GM21423 (cell line): ENCODE results near the gene IFT20.
"Not testable (repeated sequence)": the region's sequence is repeated elsewhere in the genome, so short reads cannot be mapped to it uniquely, and the experiment has no call there.

ENCODE experiments used
- ATAC-seq: cut with Tn5 transposase; IDR thresholded peaks from one replicate; pipeline ENCODE4 v1.9.1; 2021; ENCODE audit warnings: mild to moderate bottlenecking, moderate library complexity; ENCODE audit not compliant: unreplicated experiment

Gene IFT20

DNA sequence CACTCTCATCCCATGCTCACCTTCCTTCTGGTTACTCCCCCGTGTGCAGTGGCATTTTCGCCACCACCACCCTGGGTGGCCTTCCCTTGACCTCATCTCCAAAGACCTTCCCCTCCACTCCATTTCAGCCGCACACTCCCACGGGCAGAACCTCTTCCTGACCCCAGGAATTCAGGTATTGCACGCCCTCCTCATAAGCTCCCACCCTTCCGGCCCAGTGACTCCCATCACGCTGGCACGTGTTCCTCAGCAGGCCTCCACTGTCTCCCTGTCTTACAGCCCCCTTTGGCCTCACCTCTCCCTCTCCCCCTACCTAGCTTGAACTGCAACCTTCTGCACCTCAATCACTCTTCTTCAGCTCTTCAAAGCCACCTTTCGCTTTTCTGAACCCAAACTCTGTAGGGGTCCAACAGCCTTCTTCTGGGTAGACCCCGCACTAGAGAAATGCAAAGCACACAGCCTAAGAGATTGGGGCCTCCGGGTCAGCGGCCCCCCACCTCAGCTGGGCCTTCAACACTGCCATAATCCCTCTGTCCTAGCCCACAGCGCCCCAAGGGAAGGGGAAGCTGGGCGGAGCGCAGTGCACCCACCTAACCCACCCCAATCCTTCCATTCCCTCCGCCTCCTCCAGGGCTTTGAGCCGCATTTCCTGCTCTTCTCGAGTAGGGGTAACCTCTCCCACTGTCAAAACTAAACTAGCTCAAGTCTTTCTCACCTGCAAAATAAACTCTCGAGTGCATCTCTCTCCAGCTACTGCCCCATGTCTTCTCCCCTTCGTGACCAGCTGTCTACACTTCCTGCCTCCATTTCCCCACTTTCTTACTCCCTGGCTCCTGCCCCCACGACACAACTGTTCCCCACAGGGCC is 17.9 kb downstream of the IFT20 start:
- no peak for ATAC-seq

DNA sequence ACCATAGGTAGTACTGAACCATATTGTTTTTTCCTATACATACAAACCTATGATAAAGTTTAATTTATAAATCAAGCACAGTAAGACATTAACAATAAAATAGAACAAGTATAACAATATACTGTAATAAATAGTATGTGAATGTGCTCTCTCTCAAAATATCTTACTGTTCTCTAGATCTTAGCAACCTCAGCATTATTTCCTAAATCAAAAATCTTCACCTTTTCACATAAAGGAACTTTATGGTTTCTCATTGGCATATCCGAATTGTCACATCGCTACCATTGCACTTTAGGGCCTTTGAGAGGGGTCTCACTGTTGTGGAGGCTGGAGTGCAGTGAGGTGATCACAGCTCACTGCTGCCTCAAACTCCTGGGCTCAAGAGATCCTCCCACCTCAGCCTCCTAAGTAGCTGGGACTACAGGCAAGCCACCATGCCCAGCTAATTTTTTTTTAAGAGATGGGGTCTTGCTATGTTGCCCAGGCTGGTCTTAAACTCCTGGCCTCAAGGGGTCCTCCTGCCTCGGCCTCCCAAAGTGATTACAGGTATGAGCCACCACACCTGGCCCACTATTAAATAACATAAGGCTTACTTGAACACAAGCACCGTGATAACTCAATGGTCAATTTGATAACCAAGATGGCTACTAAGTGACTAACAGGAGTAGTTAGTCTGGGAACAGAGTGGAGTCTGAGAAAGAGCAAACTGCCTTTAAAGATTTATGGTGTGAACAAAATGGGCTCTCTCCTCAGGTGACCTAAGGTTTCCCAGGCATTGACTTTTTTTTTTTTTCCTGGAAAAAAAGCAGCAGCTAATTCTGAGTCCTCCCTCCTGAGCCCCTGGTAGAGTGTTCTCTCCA is 19.2 kb downstream of the IFT20 start:
- no peak for ATAC-seq

DNA sequence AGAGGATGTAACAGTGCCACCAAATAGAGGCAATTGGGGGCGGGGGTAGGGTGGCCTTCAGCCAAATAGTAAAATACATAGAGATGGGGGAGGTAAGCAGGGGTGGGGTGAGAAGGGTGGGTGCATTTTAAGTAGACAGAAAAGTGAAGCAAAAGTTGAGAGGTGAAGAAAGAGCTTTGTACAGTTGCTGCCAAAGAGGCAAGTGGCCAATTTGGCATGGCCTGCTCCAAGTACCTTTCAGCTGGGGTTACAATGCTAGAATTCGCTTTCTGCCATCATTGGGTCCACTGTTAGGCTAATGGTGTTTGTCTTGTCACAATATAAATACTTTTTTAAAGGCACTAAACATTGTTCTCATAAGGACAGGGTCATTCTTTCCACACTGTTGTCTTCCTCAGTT is 21.4 kb downstream of the IFT20 start:
- no peak for ATAC-seq

DNA sequence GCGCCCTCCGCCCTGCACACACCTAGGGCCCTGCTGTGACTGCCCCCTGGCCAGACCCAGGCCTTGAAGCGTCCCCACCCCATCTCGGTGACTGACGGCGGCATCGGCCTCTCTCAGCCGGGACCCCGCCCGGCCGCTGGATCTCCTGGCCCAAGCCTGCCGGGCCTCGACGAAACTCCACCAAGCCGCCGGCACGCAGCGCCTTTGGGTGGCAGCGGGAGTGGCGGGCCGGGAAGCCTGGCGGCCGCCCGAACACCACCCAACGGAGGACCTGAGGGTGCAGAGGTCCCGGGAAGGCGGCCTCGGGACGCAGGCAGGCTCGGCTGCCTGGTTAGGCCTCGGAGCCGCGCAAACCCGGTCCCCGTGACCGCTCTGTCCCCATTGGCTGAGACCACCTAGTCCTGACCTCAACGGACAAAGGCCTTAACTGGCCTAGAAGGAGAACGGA is 28.3 kb downstream of the IFT20 start:
- ATAC-seq: no peak

DNA sequence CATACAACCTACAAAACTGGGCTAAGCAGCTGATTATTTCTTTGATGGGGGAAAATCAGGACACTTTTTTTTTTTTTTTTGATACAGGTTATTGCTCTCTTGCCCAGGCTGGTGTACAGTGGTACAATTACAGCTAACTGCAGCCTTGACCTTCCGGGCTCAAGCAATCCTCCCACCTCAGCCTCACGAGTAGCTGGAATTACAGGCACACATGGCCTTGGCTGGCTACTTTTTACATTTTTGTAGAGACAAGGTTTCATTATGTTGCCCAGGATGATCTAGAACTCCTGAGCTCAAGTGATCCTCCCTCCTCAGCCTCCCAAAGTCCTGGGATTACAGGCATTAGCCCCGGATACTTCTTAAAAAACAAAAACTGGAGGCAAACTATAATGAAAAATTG is 36.8 kb downstream of the IFT20 start:
- ATAC-seq: no peak

DNA sequence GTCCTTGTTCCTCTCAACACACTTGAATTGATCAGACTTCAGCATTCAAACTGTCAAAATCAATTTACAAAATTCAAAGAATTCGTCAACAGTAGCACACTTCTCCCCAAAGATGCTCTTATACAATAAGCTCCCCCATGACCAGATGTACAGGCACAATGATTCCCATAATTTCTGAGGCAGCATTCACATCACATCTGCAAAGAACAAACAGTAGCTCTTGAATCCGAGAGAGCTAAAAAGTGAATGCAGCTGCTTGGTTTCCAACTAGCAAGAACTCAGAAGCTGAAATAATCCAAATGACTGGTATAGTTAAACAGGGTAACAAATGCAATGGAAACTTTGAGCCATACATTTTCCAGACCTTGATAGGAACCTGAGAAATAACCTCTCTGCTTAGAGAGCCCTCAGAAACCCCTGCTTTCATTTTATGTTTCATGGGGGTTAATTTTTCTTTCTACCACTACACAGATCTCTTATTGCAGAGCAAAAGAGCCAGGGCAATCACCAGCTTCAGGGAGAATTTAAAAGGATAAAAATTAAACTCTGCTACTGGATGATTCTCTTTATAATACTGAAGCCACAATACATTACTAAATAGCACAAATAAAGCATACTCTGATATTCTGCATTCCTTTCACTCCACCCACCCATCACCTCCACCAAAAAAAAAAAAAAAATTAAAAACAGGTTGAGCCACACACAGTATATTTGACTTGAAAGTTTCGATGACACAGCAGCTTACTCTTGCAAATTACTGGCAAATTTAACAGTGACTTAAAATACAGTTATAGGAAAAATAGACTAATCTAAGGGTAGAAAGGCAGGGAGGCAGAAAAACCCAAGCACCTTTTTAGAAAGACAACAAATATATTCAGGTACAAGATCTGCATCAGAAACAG is 39.3 kb downstream of the IFT20 start:
- no peak for ATAC-seq

DNA sequence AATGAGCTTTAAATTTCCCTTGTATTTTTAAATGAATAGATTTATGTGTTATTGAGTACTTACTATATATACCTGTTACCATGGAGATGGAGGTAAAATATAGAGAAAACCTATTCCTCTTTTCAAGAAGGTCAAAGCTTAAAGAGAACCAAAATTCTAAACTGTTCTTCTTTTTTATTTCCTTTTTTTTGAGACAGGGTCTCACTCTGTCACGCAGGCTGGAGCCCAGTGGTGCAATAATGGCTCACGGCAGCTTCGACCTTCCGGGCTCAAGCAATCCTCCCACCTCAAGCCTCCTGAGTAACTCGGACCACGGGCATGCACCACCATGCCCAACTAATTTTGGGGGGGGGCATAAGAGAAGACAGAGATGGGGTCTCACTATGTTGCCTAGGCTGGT is 41.3 kb downstream of the IFT20 start:
- ATAC-seq: no peak

DNA sequence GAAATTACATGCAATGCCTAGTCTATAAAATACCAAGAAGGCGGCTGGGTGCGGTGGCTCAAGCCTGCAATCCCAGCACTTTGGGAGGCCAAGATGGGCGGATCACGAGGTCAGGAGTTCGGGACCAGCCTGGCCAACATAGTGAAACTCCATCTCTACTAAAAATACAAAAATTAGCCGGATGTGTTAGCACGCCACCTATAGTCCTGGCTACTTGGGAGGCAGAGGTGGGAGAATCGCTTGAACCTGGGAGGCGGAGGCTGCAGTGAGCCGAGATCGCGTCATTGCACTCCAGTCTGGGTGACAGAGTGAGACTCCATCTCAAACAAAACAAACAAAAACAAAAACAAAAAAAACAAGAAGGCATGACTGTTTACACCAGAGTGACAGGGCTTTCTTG is 42.4 kb downstream of the IFT20 start:
- not testable (repeated sequence) for ATAC-seq

DNA sequence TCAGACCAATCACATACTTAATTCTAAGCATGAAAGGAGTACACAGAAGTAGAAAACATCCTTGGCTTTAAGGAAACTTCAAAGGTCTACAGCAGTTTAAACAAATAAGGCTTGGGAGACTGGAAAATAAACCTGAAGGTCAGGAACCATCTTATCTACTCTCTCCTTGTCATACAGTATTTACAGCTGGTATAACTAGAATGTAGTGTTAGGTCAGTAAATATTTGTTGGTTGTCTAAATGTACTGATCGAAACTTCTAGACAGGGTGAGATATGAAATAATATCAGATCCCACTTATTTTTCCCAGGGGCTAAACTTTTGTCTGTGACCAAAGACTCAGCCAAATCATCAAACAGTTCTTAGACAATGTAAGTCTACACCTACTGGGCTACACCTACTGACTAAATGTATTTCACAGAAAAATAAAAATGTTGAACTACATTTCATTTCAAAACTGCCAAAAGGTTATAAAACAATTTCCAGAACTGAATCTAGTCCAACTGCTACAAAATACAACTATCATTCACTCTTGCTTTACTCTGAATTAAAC is 43.4 kb downstream of the IFT20 start:
- no peak for ATAC-seq

DNA sequence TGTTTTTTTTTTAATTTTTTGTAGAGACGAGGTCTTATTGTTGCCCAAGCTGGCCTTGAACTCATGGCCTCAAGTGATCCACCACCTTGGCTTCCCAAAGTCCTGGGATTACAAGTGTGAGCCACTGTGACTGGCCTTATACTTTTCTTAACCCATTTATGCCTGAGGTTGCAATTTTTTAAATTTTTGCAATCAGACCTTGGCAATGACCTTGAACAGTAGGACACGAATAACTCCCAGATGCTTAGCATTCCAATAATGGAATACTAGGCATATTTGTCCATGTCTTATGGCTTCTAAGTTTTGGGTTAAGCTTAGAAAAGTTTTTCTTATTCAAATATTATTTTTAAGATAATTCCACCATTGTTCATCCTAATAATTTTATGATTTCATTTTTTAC is 44.6 kb downstream of the IFT20 start:
- ATAC-seq: no peak

DNA sequence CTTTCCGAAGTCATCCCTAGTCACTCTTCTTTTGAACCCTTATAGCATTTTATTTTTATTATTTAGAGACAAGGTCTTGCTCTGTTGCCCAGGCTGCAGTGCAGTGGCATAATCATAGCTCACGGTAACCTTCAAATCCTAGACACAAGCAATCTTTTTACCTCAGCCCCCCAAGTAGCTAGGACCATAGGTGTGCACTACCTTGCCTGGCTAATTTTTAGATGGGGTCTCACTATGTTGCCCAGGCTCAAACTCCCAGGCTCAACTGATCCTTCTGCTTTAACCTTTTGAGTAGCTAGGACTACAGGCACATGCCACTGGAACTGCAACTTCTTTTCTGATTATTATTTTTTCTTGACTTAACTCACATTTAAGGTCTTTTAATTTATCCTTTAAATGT is 49.3 kb downstream of the IFT20 start:
- ATAC-seq: no peak

DNA sequence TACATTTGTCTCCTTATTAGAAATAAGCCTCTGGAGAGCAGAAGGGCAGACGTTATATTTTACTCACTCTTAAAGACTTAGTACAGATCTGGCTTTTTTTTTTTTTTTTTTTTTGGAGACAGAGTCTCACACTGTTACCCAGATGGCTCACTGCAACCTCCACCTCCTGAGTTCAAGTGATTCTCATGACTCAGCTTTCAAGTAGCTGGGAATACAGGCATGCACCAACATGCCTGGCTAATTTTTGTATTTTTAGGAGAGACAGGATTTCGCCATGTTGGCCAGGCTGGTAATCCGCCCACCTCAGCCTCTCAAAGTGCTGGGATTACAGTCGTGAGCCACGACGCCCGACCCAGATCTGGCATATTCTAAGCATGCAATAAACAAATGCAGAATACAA is 52.7 kb downstream of the IFT20 start:
- ATAC-seq: no peak

DNA sequence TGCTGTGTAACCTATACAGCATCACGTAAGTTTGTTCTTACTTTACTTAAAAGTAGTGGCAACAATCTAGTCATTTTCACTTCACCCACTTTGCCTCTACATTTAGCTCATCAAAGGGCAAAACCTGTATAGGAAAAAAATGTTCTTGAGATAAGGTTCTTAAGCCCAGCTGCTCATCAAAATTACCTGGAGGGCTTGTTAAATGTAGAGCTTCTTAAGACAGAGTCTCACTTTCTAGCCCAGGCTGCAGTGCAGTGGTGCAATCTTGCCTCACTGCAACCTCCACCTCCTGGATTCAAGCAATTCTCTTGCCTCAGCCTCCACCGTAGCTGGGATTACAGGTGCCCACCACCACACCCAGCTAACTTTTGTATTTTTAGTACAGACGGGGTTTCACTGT is 54.4 kb downstream of the IFT20 start:
- no peak for ATAC-seq

DNA sequence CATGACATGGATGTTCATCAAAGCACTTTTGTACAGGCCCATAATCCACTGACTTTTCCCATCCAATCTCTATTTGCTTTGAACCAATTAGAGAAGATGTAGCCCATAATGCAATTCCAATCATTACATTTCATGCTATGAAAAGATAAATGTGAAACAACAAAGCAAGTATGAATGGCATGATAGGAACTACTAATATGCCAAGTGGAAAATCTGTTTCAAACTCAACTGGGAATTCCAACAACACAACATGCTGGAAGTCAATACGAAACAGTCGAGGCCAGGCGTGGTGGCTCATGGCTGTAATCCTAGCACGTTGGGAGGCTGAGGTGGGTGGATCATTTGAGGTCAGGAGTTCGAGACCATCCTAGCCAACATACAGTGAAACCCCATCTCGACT is 55.9 kb downstream of the IFT20 start:
- no peak for ATAC-seq
